CD8-positive, alpha-beta memory T cell (primary cell): ENCODE results near the gene CACNA1G. TPM values are rescaled to one million over a fixed set of nuclear protein-coding genes. Genes with fewer than 3 reads are reported as not detected.
A peak's percentile ranks its signal among the peaks of the same experiment; 100 is the strongest.

Experiments used
- CTCF ChIA-PET: fragments of 350-600 bp; sonication (Branson Sonifier 250); formaldehyde crosslinking; loops from one replicate; lab custom pipeline; 2021; ENCODE audit warnings: antibody characterized with exemption; lab: Charles Lee
- POLR2A ChIA-PET: fragments of 350-600 bp; sonication (Branson Sonifier 250); formaldehyde crosslinking; loops from one replicate; lab custom pipeline; 2021; ENCODE audit warnings: antibody characterized with exemption; lab: Charles Lee
- DNase-seq, 5 donors: peaks; one replicate each; pipeline versions ENCODE4 v3.0.0 to v3.0.0-alpha.2; 2020 to 2022; ENCODE audit warnings: mixed read lengths in 1 of 5
- H3K27ac ChIP-seq: one replicate; pipeline ENCODE4 v1.7.0; 2013; ENCODE audit warnings: low read depth, mild to moderate bottlenecking, low read length, moderate library complexity
- H3K27me3 ChIP-seq: 2 replicates; pipeline ENCODE4 v1.7.0; 2013; ENCODE audit warnings: low read length, mild to moderate bottlenecking; ENCODE audit not compliant: insufficient read depth, poor library complexity, severe bottlenecking
- H3K36me3 ChIP-seq: 2 replicates; pipeline ENCODE4 v1.7.0; 2013; ENCODE audit warnings: mild to moderate bottlenecking, low read length, moderate library complexity; ENCODE audit not compliant: insufficient read depth
- H3K4me1 ChIP-seq: 2 replicates; pipeline ENCODE4 v1.7.0; 2013; ENCODE audit warnings: mild to moderate bottlenecking, low read length, moderate library complexity; ENCODE audit not compliant: insufficient read depth
- H3K4me3 ChIP-seq: 2 replicates; pipeline ENCODE4 v1.7.0; 2013; ENCODE audit warnings: mild to moderate bottlenecking, low read length
- H3K9me3 ChIP-seq: 2 replicates; pipeline ENCODE4 v1.7.0; 2013; ENCODE audit warnings: mild to moderate bottlenecking, low read length
- H3K27ac Mint-ChIP-seq, 8 donors: one replicate each; pipeline ENCODE4 v1.8.0; 2020 to 2021; ENCODE audit warnings: mixed read lengths in 8 of 8, mild to moderate bottlenecking in 6 of 8, inconsistent platforms in 3 of 8, moderate library complexity in 3 of 8
- H3K27me3 Mint-ChIP-seq, 2 donors: one replicate each; pipeline ENCODE4 v1.8.0; 2020 to 2021; ENCODE audit warnings: mixed read lengths in 2 of 2, mild to moderate bottlenecking in 1 of 2, moderate library complexity in 1 of 2
- H3K36me3 Mint-ChIP-seq, 3 donors: one replicate each; pipeline ENCODE4 v1.8.0; 2020 to 2021; ENCODE audit warnings: mixed read lengths in 3 of 3, inconsistent platforms in 1 of 3, mild to moderate bottlenecking in 1 of 3
- H3K4me1 Mint-ChIP-seq, 3 donors: one replicate each; pipeline ENCODE4 v1.8.0; 2020 to 2021; ENCODE audit warnings: mixed read lengths in 3 of 3, inconsistent platforms in 1 of 3, mild to moderate bottlenecking in 1 of 3
- H3K4me3 Mint-ChIP-seq, 7 donors: one replicate each; pipeline ENCODE4 v1.8.0; 2020 to 2021; ENCODE audit warnings: mixed read lengths in 7 of 7, mild to moderate bottlenecking in 6 of 7, moderate library complexity in 4 of 7, inconsistent platforms in 2 of 7
- H3K9me3 Mint-ChIP-seq, 5 donors: one replicate each; pipeline ENCODE4 v1.8.0; 2020 to 2022; ENCODE audit warnings: mixed read lengths in 5 of 5, mild to moderate bottlenecking in 3 of 5, moderate library complexity in 2 of 5, inconsistent platforms in 1 of 5
- polyA plus RNA-seq: library from polyadenylated mRNA; unstranded; fragments of 300-500 nt; fragmentation: Illumina TruSeq; gene quantifications from one replicate; pipeline ENCODE4 v1.2.3, GENCODE V29; 2021
- total RNA-seq, 2 experiments: library from RNA; stranded (reverse); gene quantifications; one replicate each; pipeline ENCODE4 v1.2.3, GENCODE V29; 2021

The CACNA1G gene
- total and polyA plus RNA-seq, 3 experiments from 2014 or later: 0.07 TPM; not detected in 2

GRCh38 chr17:50656509-50656908 is 96.0 kb downstream of the CACNA1G start:
- Mint-ChIP-seq H3K4me3 (no peak overlapping the region), H3K9me3 (no peaks in the 10 kb centered on the region), H3K27me3 (peaks cover 4 to 14% of the 10 kb centered on the region in 2 donors), H3K27ac (peak overlapping the region in 1 of 8 donors; percentile 72), H3K4me1 (no peaks in the 10 kb centered on the region), H3K36me3 (peaks cover 0 to 2% (median 0%) of the 10 kb centered on the region in 3 donors)
- no peak for DNase-seq
- ChIA-PET CTCF (no interaction called here), POLR2A (no interaction called here)
- no peaks in the 10 kb centered on the region for H3K4me1 ChIP-seq
- no peaks in the 10 kb centered on the region for H3K27me3 ChIP-seq
- no peak overlapping the region for H3K4me3 ChIP-seq
- no peaks in the 10 kb centered on the region for H3K36me3 ChIP-seq
- H3K27ac ChIP-seq: no peak overlapping the region
- H3K9me3 ChIP-seq: no peaks in the 10 kb centered on the region

- Mint-ChIP-seq H3K4me1 (no peaks in the 10 kb centered on the region), H3K4me3 (no peak overlapping the region), H3K9me3 (no peaks in the 10 kb centered on the region), H3K36me3 (peaks cover 0 to 2% (median 0%) of the 10 kb centered on the region in 3 donors), H3K27ac (no peak overlapping the region), H3K27me3 (peaks cover 4 to 14% of the 10 kb centered on the region in 2 donors)
- Histone ChIP-seq H3K27ac (no peak overlapping the region), H3K36me3 (no peaks in the 10 kb centered on the region), H3K9me3 (no peaks in the 10 kb centered on the region), H3K4me1 (no peaks in the 10 kb centered on the region), H3K4me3 (no peak overlapping the region), H3K27me3 (no peaks in the 10 kb centered on the region)
- ChIA-PET CTCF (no interaction called here), POLR2A (no interaction called here)
- DNase-seq: no peak
Observed at GRCh38 chr17:50657054-50657453, 96.5 kb downstream of the CACNA1G start.

GRCh38 chr17:50657627-50658026 is 97.1 kb downstream of the CACNA1G start:
- H3K4me3 Mint-ChIP-seq: no peak overlapping the region
- Histone ChIP-seq H3K4me3 (no peak overlapping the region), H3K4me1 (no peaks in the 10 kb centered on the region), H3K9me3 (no peaks in the 10 kb centered on the region), H3K27ac (no peak overlapping the region), H3K36me3 (no peaks in the 10 kb centered on the region), H3K27me3 (no peaks in the 10 kb centered on the region)
- ChIA-PET CTCF (no interaction called here), POLR2A (no interaction called here)
- H3K36me3 Mint-ChIP-seq: peaks cover 0 to 2% (median 0%) of the 10 kb centered on the region in 3 donors
- no peaks in the 10 kb centered on the region for H3K4me1 Mint-ChIP-seq
- no peaks in the 10 kb centered on the region for H3K9me3 Mint-ChIP-seq
- DNase-seq: no peak
- no peak overlapping the region for H3K27ac Mint-ChIP-seq
- peaks cover 2 to 14% of the 10 kb centered on the region in 2 donors for H3K27me3 Mint-ChIP-seq

GRCh38 chr17:50658616-50659015 is 98.1 kb downstream of the CACNA1G start:
- H3K4me1 ChIP-seq: no peaks in the 10 kb centered on the region
- H3K36me3 Mint-ChIP-seq: peaks cover 0 to 2% (median 0%) of the 10 kb centered on the region in 3 donors
- no peaks in the 10 kb centered on the region for H3K27me3 ChIP-seq
- H3K4me3 ChIP-seq: no peak overlapping the region
- H3K4me1 Mint-ChIP-seq: no peaks in the 10 kb centered on the region
- H3K27ac Mint-ChIP-seq: no peak overlapping the region
- no peak overlapping the region for H3K27ac ChIP-seq
- H3K4me3 Mint-ChIP-seq: no peak overlapping the region
- POLR2A ChIA-PET: no interaction called here
- peaks cover 2 to 14% of the 10 kb centered on the region in 2 donors for H3K27me3 Mint-ChIP-seq
- no peaks in the 10 kb centered on the region for H3K9me3 Mint-ChIP-seq
- H3K9me3 ChIP-seq: no peaks in the 10 kb centered on the region
- CTCF ChIA-PET: no interaction called here
- no peak for DNase-seq
- no peaks in the 10 kb centered on the region for H3K36me3 ChIP-seq

GRCh38 chr17:50659179-50659578 is 98.7 kb downstream of the CACNA1G start:
- no peaks in the 10 kb centered on the region for H3K9me3 Mint-ChIP-seq

GRCh38 chr17:50660042-50660886 is 99.7 kb downstream of the CACNA1G start:
- no peak overlapping the region for H3K27ac ChIP-seq
- CTCF ChIA-PET: interaction anchor here (0.7 kb wide), 1 partner anchor 30 kb away, joined by 3 read pairs; no protein-coding TSS in a partner anchor
- H3K27me3 Mint-ChIP-seq: peaks cover 2 to 14% of the 10 kb centered on the region in 2 donors
- no peak overlapping the region for H3K4me3 Mint-ChIP-seq
- H3K9me3 Mint-ChIP-seq: no peaks in the 10 kb centered on the region
- no peak for DNase-seq
- H3K27ac Mint-ChIP-seq: peak overlapping the region in 1 of 8 donors; percentile 2
- H3K27me3 ChIP-seq: no peaks in the 10 kb centered on the region
- no peaks in the 10 kb centered on the region for H3K4me1 Mint-ChIP-seq
- H3K9me3 ChIP-seq: no peaks in the 10 kb centered on the region
- no peaks in the 10 kb centered on the region for H3K36me3 ChIP-seq
- H3K36me3 Mint-ChIP-seq: peaks cover 0 to 2% (median 0%) of the 10 kb centered on the region in 3 donors
- no peak overlapping the region for H3K4me3 ChIP-seq
- POLR2A ChIA-PET: no interaction called here
- no peaks in the 10 kb centered on the region for H3K4me1 ChIP-seq

More at GRCh38 chr17:50659179-50659578, 98.7 kb downstream of the CACNA1G start:
- no peak for DNase-seq
- no peak overlapping the region for H3K4me3 ChIP-seq
- no peak overlapping the region for H3K4me3 Mint-ChIP-seq
- H3K27ac ChIP-seq: no peak overlapping the region
- H3K27ac Mint-ChIP-seq: no peak overlapping the region
- no peaks in the 10 kb centered on the region for H3K4me1 ChIP-seq
- H3K36me3 ChIP-seq: no peaks in the 10 kb centered on the region
- ChIA-PET POLR2A (no interaction called here), CTCF (no interaction called here)
- peaks cover 0 to 2% (median 0%) of the 10 kb centered on the region in 3 donors for H3K36me3 Mint-ChIP-seq
- peaks cover 2 to 14% of the 10 kb centered on the region in 2 donors for H3K27me3 Mint-ChIP-seq
- no peaks in the 10 kb centered on the region for H3K27me3 ChIP-seq
- no peaks in the 10 kb centered on the region for H3K9me3 ChIP-seq
- H3K4me1 Mint-ChIP-seq: no peaks in the 10 kb centered on the region

GRCh38 chr17:50660887-50661345 is 100.4 kb downstream of the CACNA1G start:
- H3K4me1 ChIP-seq: no peaks in the 10 kb centered on the region
- H3K4me3 ChIP-seq: no peak overlapping the region
- CTCF ChIA-PET: interaction anchor here (0.7 kb wide), 1 partner anchor 29 kb away, joined by 3 read pairs; no protein-coding TSS in a partner anchor
- Mint-ChIP-seq H3K4me1 (no peaks in the 10 kb centered on the region), H3K27me3 (peaks cover 0 to 14% of the 10 kb centered on the region in 2 donors), H3K27ac (no peak overlapping the region), H3K9me3 (no peaks in the 10 kb centered on the region), H3K4me3 (no peak overlapping the region), H3K36me3 (no peaks in the 10 kb centered on the region)
- no peaks in the 10 kb centered on the region for H3K36me3 ChIP-seq
- no peaks in the 10 kb centered on the region for H3K9me3 ChIP-seq
- POLR2A ChIA-PET: no interaction called here
- peak overlapping the region; percentile 53 for H3K27ac ChIP-seq
- no peaks in the 10 kb centered on the region for H3K27me3 ChIP-seq
- no peak for DNase-seq

- Mint-ChIP-seq H3K27ac (peak overlapping the region in 1 of 8 donors; percentile 3), H3K27me3 (peaks cover 0 to 14% of the 10 kb centered on the region in 2 donors), H3K9me3 (no peaks in the 10 kb centered on the region), H3K36me3 (no peaks in the 10 kb centered on the region), H3K4me1 (no peaks in the 10 kb centered on the region), H3K4me3 (no peak overlapping the region)
- Histone ChIP-seq H3K27me3 (no peaks in the 10 kb centered on the region), H3K9me3 (no peaks in the 10 kb centered on the region), H3K4me1 (no peaks in the 10 kb centered on the region), H3K4me3 (no peak overlapping the region), H3K36me3 (no peaks in the 10 kb centered on the region), H3K27ac (peak overlapping the region; percentile 53)
- DNase-seq: no peak
- ChIA-PET POLR2A (no interaction called here), CTCF (no interaction called here)
Observed at GRCh38 chr17:50661348-50661747, 100.8 kb downstream of the CACNA1G start.
